Spleen (tissue), 11 donors: ENCODE data around the gene HMGB2. TPM values are rescaled to one million over a fixed set of nuclear protein-coding genes. Genes with fewer than 3 reads are reported as not detected.

ENCODE experiments used
- DNase-seq: peaks from one replicate; pipeline ENCODE4 v3.0.0-alpha.2; 2020
- H3K27ac ChIP-seq, 8 donors: fragments of 200-600 bp; sonication (generic) in 7 of 8; 1 replicate in 4 of 8; 2 replicates in 4 of 8; pipeline versions ENCODE4 v1.5.0 to v1.8.0; 2016 to 2021; ENCODE audit warnings: inconsistent platforms in 4 of 8, mild to moderate bottlenecking in 4 of 8, moderate library complexity in 1 of 8
- H3K27me3 ChIP-seq, 7 donors: fragments of 200-600 bp; sonication (generic) in 6 of 7; replicated peaks in 1 of 7; 1 replicate in 4 of 7; 2 replicates in 3 of 7; pipeline versions ENCODE4 v1.5.0 to v1.8.0; 2016 to 2021; ENCODE audit warnings: inconsistent platforms in 3 of 7, mild to moderate bottlenecking in 1 of 7
- H3K36me3 ChIP-seq, 6 donors: fragments of 200-600 bp; sonication (generic) in 5 of 6; 1 replicate in 4 of 6; 2 replicates in 2 of 6; pipeline versions ENCODE4 v1.5.0 to v1.8.0; 2016 to 2021; ENCODE audit warnings: inconsistent platforms in 2 of 6
- H3K4me1 ChIP-seq, 6 donors: fragments of 200-600 bp; sonication (generic) in 5 of 6; 1 replicate in 3 of 6; 2 replicates in 3 of 6; pipeline versions ENCODE4 v1.5.0 to v1.8.0; 2016 to 2021; ENCODE audit warnings: inconsistent platforms in 3 of 6
- H3K4me3 ChIP-seq, 8 donors: fragments of 200-600 bp; sonication (generic) in 7 of 8; 1 replicate in 4 of 8; 2 replicates in 4 of 8; pipeline versions ENCODE4 v1.5.0 to v1.8.0; 2016 to 2021; ENCODE audit warnings: inconsistent platforms in 4 of 8, mild to moderate bottlenecking in 4 of 8, moderate library complexity in 2 of 8
- H3K9me3 ChIP-seq, 8 donors: fragments of 200-600 bp; sonication (generic) in 7 of 8; 1 replicate in 4 of 8; 2 replicates in 4 of 8; pipeline versions ENCODE4 v1.5.0 to v1.8.0; 2016 to 2021; ENCODE audit warnings: inconsistent platforms in 4 of 8
- CTCF ChIP-seq, 11 experiments: fragments of 200-600 bp in 7 of 11; fragments of 450-650 bp in 4 of 11; sonication (generic) in 4 of 11; IDR thresholded peaks in 8 of 11; conservative IDR thresholded peaks in 3 of 11; 1 replicate in 7 of 11; 2 replicates in 4 of 11; pipeline versions ENCODE4 v1.4.0 to v1.8.0; 2016 to 2021; ENCODE audit warnings: antibody characterized with exemption in 11 of 11, inconsistent platforms in 4 of 11, mild to moderate bottlenecking in 1 of 11
- POLR2A ChIP-seq, 3 donors: fragments of 450-650 bp; IDR thresholded peaks; one replicate each; pipeline ENCODE4 v1.5.1; 2017; ENCODE audit warnings: antibody characterized with exemption in 3 of 3, mild to moderate bottlenecking in 1 of 3
- POLR2AphosphoS5 ChIP-seq, 3 donors: sonication (generic); formaldehyde crosslinking; IDR thresholded peaks; one replicate each; pipeline ENCODE4 v1.5.1; 2017; ENCODE audit warnings: antibody characterized with exemption in 3 of 3
- WGBS, 5 donors: extraction: QIAGEN DNeasy Blood & Tissue Kit in 3 of 5; methylation state at CpG; one replicate each; pipeline versions ENCODE4 v1.1.5 to v1.1.7; 2013 to 2018; 5-methylcytosine and 5-hydroxymethylcytosine counted together
- intact Hi-C: fragments of 100-400 bp; cut with DNase I; formaldehyde crosslinking; loops from one replicate; pipeline ENCODE4 v1.15.0; 2023; ENCODE audit warnings: low total_unique reads
- polyA plus RNA-seq, 3 donors: library from polyadenylated mRNA; stranded (reverse); fragments of 200-250 nt; gene quantifications; one replicate each; pipeline ENCODE4 v1.2.1, GENCODE V29; 2013
- total RNA-seq, 7 donors: library from RNA; depleted of rRNA in 3 of 7; stranded (reverse); fragments of >200 nt in 3 of 7; fragmentation: NEBNext Ultra II Directional in 4 of 7; extraction: Animal tissue kit (Norgen Biotek cat#: 25700) in 4 of 7; gene quantifications; one replicate each; pipeline versions ENCODE4 v1.1.0 to v1.2.1, GENCODE V29; 2016 to 2021
- donor health status: healthy with polysubstance abuse.
- donor health status: DM: no; HTN: no; CAD: no; lungs with moderate emphysema.
- donor health status: DM: no; HTN: no; CAD: no.
- donor health status: Bipolar disorder and iron deficiency.
- donor health status: healthy.
- donor health status: DM: no; HTN: no; CAD: no.
- donor health status: DM: yes; HTN: yes; CAD: no.

Gene HMGB2
- total and polyA plus RNA-seq, 10 donors: 78.2 to 421 (median 128) TPM

GRCh38 chr4:173370477-173371291, 36.5 kb upstream of the HMGB2 start, which contains the start of gene SAP30:
SAP30 (plus strand) TSS chr4:173370954; CDS start chr4:173371183, 229 bp downstream.
- Histone ChIP-seq H3K4me3 (peak within 1 kb of the TSS; percentile 76 to 93 (median 88)), H3K4me1 (peaks cover 4 to 62% (median 33%) of the 10 kb centered on the region in 6 donors), H3K27ac (peak within 1 kb of the TSS; percentile 87 to 99 (median 96)), H3K9me3 (no peaks in the 10 kb centered on the region), H3K27me3 (peaks cover 0 to 15% (median 0%) of the 10 kb centered on the region in 7 donors), H3K36me3 (peaks cover 0 to 8% (median 0%) of the 10 kb centered on the region in 6 donors)
- 0 to 1% (median 0%) methylated on average over 37 to 72 of the region's 72 CpGs for WGBS, 5 donors
- TF ChIP-seq CTCF (IDR thresholded peaks at IDR 0.05 in 8 of 11, conservative IDR thresholded peaks at IDR 0.05 in 3 of 11): peak in 3 of 11 experiments; percentile 14 to 26 (median 16)
- peak; percentile 85 to 98 (median 89) for TF ChIP-seq POLR2A (IDR thresholded peaks at IDR 0.05)
- peak; percentile 99 to 100 (median 99) for TF ChIP-seq POLR2AphosphoS5 (IDR thresholded peaks at IDR 0.05)
- intact Hi-C loops: loop anchor here (5.0 kb wide), 1 partner anchor 38 kb away; the partner anchor contains the start of gene HMGB2
- peak; percentile 98 for DNase-seq

DNA sequence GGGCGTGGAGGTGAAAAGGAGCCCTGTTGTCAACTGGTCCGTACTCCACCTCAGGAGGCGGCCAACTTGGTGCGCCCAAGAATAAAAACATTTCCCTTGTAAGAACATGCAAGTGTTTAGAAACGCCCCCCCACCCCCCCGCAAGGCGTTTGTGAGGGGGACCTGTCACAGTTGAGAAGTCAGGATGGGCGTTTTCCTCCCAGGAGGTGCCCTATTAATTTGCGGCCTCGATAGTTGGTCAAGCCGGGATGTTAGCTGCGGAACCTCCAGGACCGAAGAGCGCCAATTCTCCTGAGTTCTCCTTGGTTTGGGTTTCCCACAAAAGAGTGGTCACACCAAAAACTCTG, 35.9 kb upstream of the HMGB2 start:
- 0 to 1% (median 0%) methylated on average over 14 of the region's 14 CpGs for WGBS, 5 donors
- H3K27me3 ChIP-seq: peaks cover 0 to 15% (median 0%) of the 10 kb centered on the region in 7 donors
- H3K4me1 ChIP-seq: peaks cover 4 to 62% (median 34%) of the 10 kb centered on the region in 6 donors
- TF ChIP-seq POLR2A (IDR thresholded peaks at IDR 0.05) (no peak), POLR2AphosphoS5 (IDR thresholded peaks at IDR 0.05) (no peak), CTCF (IDR thresholded peaks at IDR 0.05 in 8 of 11, conservative IDR thresholded peaks at IDR 0.05 in 3 of 11) (no peak)
- no peaks in the 10 kb centered on the region for H3K9me3 ChIP-seq
- peak overlapping the region; percentile 76 to 93 (median 88) for H3K4me3 ChIP-seq
- intact Hi-C loops: loop anchor here (5.0 kb wide), 1 partner anchor 38 kb away; the partner anchor contains the start of gene HMGB2
- peaks cover 0 to 5% (median 0%) of the 10 kb centered on the region in 6 donors for H3K36me3 ChIP-seq
- DNase-seq: peak; percentile 91
- peak overlapping the region; percentile 87 to 99 (median 96) for H3K27ac ChIP-seq

GRCh38 chr4:173367946-173368345, 33.8 kb upstream of the HMGB2 start:
- 56 to 88% (median 62%) methylated on average over 4 of the region's 4 CpGs for WGBS, 5 donors
- DNase-seq: no peak

More at GRCh38 chr4:173367946-173368345, 33.8 kb upstream of the HMGB2 start:
- intact Hi-C loops: no loop called here
- peaks cover 0 to 8% (median 0%) of the 10 kb centered on the region in 7 donors for H3K27me3 ChIP-seq
- H3K4me1 ChIP-seq: peaks cover 4 to 41% (median 27%) of the 10 kb centered on the region in 6 donors
- no peaks in the 10 kb centered on the region for H3K9me3 ChIP-seq
- H3K4me3 ChIP-seq: no peak overlapping the region
- H3K36me3 ChIP-seq: no peaks in the 10 kb centered on the region
- TF ChIP-seq POLR2A (IDR thresholded peaks at IDR 0.05) (no peak), CTCF (IDR thresholded peaks at IDR 0.05 in 8 of 11, conservative IDR thresholded peaks at IDR 0.05 in 3 of 11) (no peak), POLR2AphosphoS5 (IDR thresholded peaks at IDR 0.05) (no peak)
- H3K27ac ChIP-seq: peak overlapping the region in 2 of 8 donors; percentile 24 to 25
